Neutrophil (primary cell): ENCODE measurements around the gene AAR2.

Experiments used
- H3K27ac ChIP-seq: fragments of 200-600 bp; sonication (generic); 2 replicates; pipeline ENCODE4 v1.5.1; 2016; ENCODE audit warnings: mild to moderate bottlenecking, moderate library complexity
- H3K27me3 ChIP-seq: fragments of 200-600 bp; sonication (generic); 2 replicates; pipeline ENCODE4 v1.6.0; 2016; ENCODE audit warnings: mild to moderate bottlenecking
- H3K36me3 ChIP-seq: fragments of 200-600 bp; sonication (generic); 2 replicates; pipeline ENCODE4 v1.5.1; 2017
- H3K4me1 ChIP-seq, 2 experiments: fragments of 200-600 bp in 1 of 2; sonication (generic) in 1 of 2; 1 replicate in 1 of 2; 2 replicates in 1 of 2; pipeline versions ENCODE4 v1.5.1 to v1.6.1; 2013 to 2016; ENCODE audit warnings: low read depth in 1 of 2, low read length in 1 of 2, mild to moderate bottlenecking in 1 of 2, moderate library complexity in 1 of 2; ENCODE audit not compliant: control insufficient read depth in 1 of 2, insufficient read depth in 1 of 2
- H3K4me3 ChIP-seq, 2 experiments: fragments of 200-600 bp in 1 of 2; sonication (generic) in 1 of 2; 1 replicate in 1 of 2; 2 replicates in 1 of 2; pipeline ENCODE4 v1.5.1; 2013 to 2016; ENCODE audit warnings: low read depth in 1 of 2, low read length in 1 of 2, mild to moderate bottlenecking in 1 of 2, moderate library complexity in 1 of 2
- H3K9me3 ChIP-seq: fragments of 200-600 bp; sonication (generic); 2 replicates; pipeline ENCODE4 v1.5.1; 2016
- TF ChIP-seq, protein P1 (sequence below): fragments of 200-600 bp; sonication (generic); IDR thresholded peaks from 2 replicates; pipeline ENCODE4 v1.5.1; 2016; ENCODE audit warnings: antibody characterized with exemption

Gene AAR2

DNA sequence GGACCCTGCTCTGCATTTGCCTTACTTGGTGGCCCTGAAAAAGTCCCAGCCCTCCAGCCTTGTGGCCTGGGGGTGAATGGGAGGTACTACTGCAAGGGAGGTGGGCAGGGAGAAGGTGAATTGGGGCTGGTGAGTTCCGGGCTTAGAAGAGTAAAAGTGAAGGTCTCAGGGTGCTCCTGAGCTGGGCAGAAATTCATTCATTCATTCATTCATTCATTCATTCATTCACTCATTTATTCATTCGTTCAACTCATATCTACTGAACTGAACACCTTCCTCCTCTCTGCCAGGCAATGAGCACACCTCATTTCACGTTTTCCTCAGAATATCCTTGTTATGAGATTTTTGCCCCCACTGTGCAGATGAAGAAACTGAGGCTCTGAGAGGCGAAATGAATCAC is 63.2 kb downstream of the AAR2 start:
- no peaks in the 10 kb centered on the region for H3K9me3 ChIP-seq
- no peaks in the 10 kb centered on the region for H3K4me1 ChIP-seq
- no peak overlapping the region for H3K27ac ChIP-seq
- H3K27me3 ChIP-seq = peaks cover 100% of the 10 kb centered on the region
- no peaks in the 10 kb centered on the region for H3K36me3 ChIP-seq
- H3K4me3 ChIP-seq = no peak overlapping the region
- TF ChIP-seq, protein P1, sequence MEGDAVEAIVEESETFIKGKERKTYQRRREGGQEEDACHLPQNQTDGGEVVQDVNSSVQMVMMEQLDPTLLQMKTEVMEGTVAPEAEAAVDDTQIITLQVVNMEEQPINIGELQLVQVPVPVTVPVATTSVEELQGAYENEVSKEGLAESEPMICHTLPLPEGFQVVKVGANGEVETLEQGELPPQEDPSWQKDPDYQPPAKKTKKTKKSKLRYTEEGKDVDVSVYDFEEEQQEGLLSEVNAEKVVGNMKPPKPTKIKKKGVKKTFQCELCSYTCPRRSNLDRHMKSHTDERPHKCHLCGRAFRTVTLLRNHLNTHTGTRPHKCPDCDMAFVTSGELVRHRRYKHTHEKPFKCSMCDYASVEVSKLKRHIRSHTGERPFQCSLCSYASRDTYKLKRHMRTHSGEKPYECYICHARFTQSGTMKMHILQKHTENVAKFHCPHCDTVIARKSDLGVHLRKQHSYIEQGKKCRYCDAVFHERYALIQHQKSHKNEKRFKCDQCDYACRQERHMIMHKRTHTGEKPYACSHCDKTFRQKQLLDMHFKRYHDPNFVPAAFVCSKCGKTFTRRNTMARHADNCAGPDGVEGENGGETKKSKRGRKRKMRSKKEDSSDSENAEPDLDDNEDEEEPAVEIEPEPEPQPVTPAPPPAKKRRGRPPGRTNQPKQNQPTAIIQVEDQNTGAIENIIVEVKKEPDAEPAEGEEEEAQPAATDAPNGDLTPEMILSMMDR = no peak

DNA sequence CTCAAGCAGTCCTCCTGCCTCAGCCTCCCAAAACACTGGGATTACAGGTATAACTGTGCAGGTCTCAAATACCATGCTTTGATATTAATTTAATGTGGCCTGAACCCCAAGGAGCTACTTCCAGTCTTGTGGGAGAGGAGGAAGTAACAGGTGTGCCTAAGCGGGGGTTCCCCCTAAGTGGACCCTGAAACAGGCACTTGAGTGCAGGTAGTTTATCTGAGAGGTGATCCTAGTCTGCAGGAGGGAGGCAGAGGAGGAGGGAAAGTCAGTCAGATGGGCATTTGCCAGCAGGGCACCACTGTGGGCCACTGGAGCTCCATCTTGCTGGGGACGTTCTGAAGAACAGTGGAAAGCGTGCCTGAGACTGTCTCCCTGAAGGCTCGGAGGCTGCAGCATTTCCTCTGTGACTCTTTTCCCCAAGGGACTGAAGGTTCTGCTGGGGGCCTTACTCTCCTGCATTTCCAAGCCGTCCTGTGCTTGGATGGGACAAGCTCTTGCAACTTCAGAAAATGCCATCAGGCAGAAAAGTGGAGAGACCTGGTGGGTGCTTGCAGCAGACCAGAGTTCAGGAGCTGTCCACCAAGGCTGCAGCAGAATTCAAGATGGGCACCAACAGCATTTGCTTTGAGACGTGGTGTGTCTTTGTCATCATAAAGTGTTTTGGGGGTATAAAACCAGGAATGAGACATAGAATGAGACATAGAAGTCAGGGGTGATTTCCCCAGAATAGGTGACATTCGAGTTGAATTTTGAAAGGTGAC is 65.3 kb downstream of the AAR2 start:
- Histone ChIP-seq H3K4me3 (no peak overlapping the region), H3K27me3 (peaks cover 100% of the 10 kb centered on the region), H3K27ac (no peak overlapping the region), H3K9me3 (no peaks in the 10 kb centered on the region), H3K36me3 (no peaks in the 10 kb centered on the region), H3K4me1 (no peaks in the 10 kb centered on the region)
- TF ChIP-seq, protein P1 = no peak

DNA sequence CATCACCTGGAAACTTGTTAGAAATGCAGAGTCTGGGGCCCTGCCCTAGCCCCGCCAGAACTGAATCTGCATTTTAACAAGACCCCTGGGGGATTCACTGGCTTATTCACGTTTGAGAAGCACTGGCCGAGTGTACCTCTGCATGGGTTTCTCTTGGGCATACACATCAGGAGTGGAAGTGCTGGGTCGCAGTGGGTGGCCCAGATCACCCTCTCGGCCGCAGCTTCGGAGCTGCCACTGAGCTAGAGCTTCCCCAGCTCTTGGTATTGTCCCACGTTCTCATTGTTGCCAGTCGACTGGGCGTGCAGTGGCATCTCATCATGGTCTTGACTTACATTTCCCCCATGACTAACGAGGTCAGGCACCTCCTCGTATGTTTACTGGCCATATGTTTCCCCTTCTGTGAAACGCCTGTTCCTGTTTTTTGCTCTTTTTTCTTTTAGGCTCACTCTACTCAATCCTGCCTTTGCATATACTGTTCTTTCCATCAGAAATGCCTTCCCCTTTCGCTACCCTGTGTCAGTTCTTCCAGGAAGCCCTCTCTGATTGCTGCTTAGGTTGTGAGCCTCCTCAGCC is 66.8 kb downstream of the AAR2 start:
- Histone ChIP-seq H3K27me3 (peaks cover 100% of the 10 kb centered on the region), H3K4me1 (no peaks in the 10 kb centered on the region), H3K9me3 (no peaks in the 10 kb centered on the region), H3K4me3 (no peak overlapping the region), H3K27ac (no peak overlapping the region), H3K36me3 (no peaks in the 10 kb centered on the region)
- TF ChIP-seq, protein P1 = no peak

DNA sequence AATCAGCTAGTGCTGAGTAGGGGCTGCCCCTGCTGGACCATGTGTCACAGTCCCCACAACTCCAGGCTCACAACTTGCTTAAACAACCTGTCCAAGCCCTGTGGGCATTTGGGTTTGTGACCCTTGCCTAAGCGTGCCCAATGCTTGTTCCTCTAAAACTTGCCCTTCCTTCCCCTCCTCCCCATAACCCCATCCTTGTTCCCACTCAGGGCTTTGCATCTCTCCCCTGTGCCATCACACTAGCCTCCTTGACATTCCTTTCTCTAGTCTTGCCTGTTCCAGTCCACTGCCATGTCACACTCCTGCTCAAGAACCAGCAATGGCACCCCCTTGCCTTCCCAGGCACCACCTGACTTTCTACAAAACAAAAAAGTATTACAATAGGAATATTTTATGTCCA is 67.6 kb downstream of the AAR2 start:
- TF ChIP-seq, protein P1 = no peak
- no peak overlapping the region for H3K27ac ChIP-seq
- H3K4me3 ChIP-seq = no peak overlapping the region
- H3K27me3 ChIP-seq = peaks cover 100% of the 10 kb centered on the region
- H3K9me3 ChIP-seq = no peaks in the 10 kb centered on the region
- H3K36me3 ChIP-seq = no peaks in the 10 kb centered on the region
- H3K4me1 ChIP-seq = no peaks in the 10 kb centered on the region

DNA sequence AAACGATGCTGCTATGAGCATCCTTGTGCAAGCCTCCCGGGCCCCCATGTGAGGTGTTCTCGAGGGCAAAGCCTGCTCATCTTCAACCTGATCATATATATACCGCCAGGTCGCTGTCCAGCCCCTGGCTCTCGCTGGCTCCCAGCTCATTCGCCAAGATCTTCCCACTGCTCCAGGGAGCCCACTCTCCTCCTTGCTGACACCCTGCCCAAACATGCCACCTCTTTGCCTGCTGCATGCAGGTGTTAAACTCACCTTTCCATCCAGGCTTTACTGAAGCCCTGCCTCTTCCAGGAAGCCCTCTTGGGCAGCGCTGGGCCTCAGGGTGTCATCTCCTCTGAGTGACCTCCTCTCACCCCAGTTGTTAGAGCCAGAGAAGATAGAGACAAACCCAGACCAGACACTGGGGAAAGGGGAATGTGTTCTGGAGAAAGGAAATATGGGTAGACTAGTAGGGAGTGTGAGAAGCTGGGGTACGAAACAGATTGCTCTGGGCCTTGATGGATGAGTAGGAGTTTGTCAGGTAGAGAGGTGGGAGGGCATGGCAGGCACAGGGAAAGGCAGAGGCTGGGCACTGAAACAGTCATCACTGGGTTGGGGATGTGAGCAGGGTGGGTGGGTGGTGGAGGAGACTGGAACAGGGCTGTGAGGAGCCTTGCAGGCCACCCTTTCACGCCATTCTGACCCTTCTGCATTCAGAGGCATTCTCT is 68.7 kb downstream of the AAR2 start:
- no peaks in the 10 kb centered on the region for H3K9me3 ChIP-seq
- H3K27me3 ChIP-seq = peaks cover 99% of the 10 kb centered on the region
- no peaks in the 10 kb centered on the region for H3K4me1 ChIP-seq
- no peaks in the 10 kb centered on the region for H3K36me3 ChIP-seq
- H3K27ac ChIP-seq = no peak overlapping the region
- H3K4me3 ChIP-seq = no peak overlapping the region
- TF ChIP-seq, protein P1 = no peak
